ENCODE results near the gene SUPT5H.
A peak's percentile ranks its signal among the peaks of the same experiment; 100 is the strongest.

Gene SUPT5H

GRCh38 chr19:39412100-39412866, 33.1 kb upstream of the SUPT5H start, which contains the start of gene PLEKHG2:
TSS of gene PLEKHG2 (plus strand) at chr19:39412669. CDS start at chr19:39414087, 1,418 bp downstream.
- ATAC-seq (replicated peaks), result peak; percentile 60
- peaks cover 0 to 18% of the 10 kb centered on the region in 2 donors for H3K27me3 Mint-ChIP-seq
- peaks cover 81% of the 10 kb centered on the region for H3K36me3 Mint-ChIP-seq (ENCODE audit: insufficient read depth)
- peak within 1 kb of the TSS; percentile 87 to 99 for H3K4me3 Mint-ChIP-seq
- H3K27ac Mint-ChIP-seq, result peak within 1 kb of the TSS; percentile 100
- peaks cover 0 to 1% of the 10 kb centered on the region in 2 donors for H3K9me3 Mint-ChIP-seq
- H3K4me1 Mint-ChIP-seq (ENCODE audit: low read depth in 2 of 2), result peaks cover 47 to 54% of the 10 kb centered on the region in 2 donors
- DNase-seq, result peak; percentile 97 to 99 (median 98)

- ATAC-seq (replicated peaks), result no peak
- Mint-ChIP-seq H3K9me3 (peaks cover 0 to 1% of the 10 kb centered on the region in 2 donors), H3K27me3 (peaks cover 0 to 18% of the 10 kb centered on the region in 2 donors), H3K36me3 (ENCODE audit: insufficient read depth) (peaks cover 76% of the 10 kb centered on the region), H3K4me1 (ENCODE audit: low read depth in 2 of 2) (peaks cover 46 to 53% of the 10 kb centered on the region in 2 donors), H3K4me3 (peak overlapping the region; percentile 87 to 99), H3K27ac (peak overlapping the region; percentile 100)
- no peak for DNase-seq
These were observed 32.5 kb upstream of the SUPT5H start for GRCh38 chr19:39412867-39413271.

- Mint-ChIP-seq H3K9me3 (peaks cover 0 to 1% of the 10 kb centered on the region in 2 donors), H3K27ac (peak overlapping the region; percentile 80 to 100), H3K27me3 (peaks cover 0 to 13% of the 10 kb centered on the region in 2 donors), H3K4me1 (ENCODE audit: low read depth in 2 of 2) (peaks cover 40 to 49% of the 10 kb centered on the region in 2 donors), H3K4me3 (peak overlapping the region; percentile 87 to 99), H3K36me3 (ENCODE audit: insufficient read depth) (peaks cover 76% of the 10 kb centered on the region)
- DNase-seq, result no peak
- no peak for ATAC-seq (replicated peaks)
These were observed 32.0 kb upstream of the SUPT5H start for GRCh38 chr19:39413272-39413910.

GRCh38 chr19:39413911-39414608, 31.3 kb upstream of the SUPT5H start:
- DNase-seq, result no peak
- Mint-ChIP-seq H3K27me3 (peaks cover 0 to 6% of the 10 kb centered on the region in 2 donors), H3K36me3 (ENCODE audit: insufficient read depth) (peaks cover 72% of the 10 kb centered on the region), H3K27ac (peak overlapping the region; percentile 80 to 100), H3K4me1 (ENCODE audit: low read depth in 2 of 2) (peaks cover 34 to 43% of the 10 kb centered on the region in 2 donors), H3K4me3 (peak overlapping the region; percentile 87 to 99), H3K9me3 (peaks cover 0 to 1% of the 10 kb centered on the region in 2 donors)
- no peak for ATAC-seq (replicated peaks)

- DNase-seq (no peak), ATAC-seq (replicated peaks) (no peak)
- Mint-ChIP-seq H3K4me1 (ENCODE audit: low read depth in 2 of 2) (peaks cover 29 to 38% of the 10 kb centered on the region in 2 donors), H3K36me3 (ENCODE audit: insufficient read depth) (peaks cover 70% of the 10 kb centered on the region), H3K9me3 (peaks cover 0 to 1% of the 10 kb centered on the region in 2 donors), H3K27ac (peak overlapping the region in 1 of 2 donors; percentile 86), H3K4me3 (peak overlapping the region in 1 of 2 donors; percentile 4), H3K27me3 (peaks cover 0 to 6% of the 10 kb centered on the region in 2 donors)
These were observed 30.0 kb upstream of the SUPT5H start for GRCh38 chr19:39415111-39416046.

GRCh38 chr19:39416152-39417120, 28.9 kb upstream of the SUPT5H start:
- H3K9me3 Mint-ChIP-seq, result peaks cover 0 to 1% of the 10 kb centered on the region in 2 donors
- ATAC-seq (replicated peaks) (no peak), DNase-seq (no peak)
- H3K27ac Mint-ChIP-seq, result peak overlapping the region in 1 of 2 donors; percentile 86
- H3K4me3 Mint-ChIP-seq, result no peak overlapping the region
- peaks cover 19 to 27% of the 10 kb centered on the region in 2 donors for H3K4me1 Mint-ChIP-seq (ENCODE audit: low read depth in 2 of 2)
- peaks cover 0 to 6% of the 10 kb centered on the region in 2 donors for H3K27me3 Mint-ChIP-seq
- peaks cover 60% of the 10 kb centered on the region for H3K36me3 Mint-ChIP-seq (ENCODE audit: insufficient read depth)

GRCh38 chr19:39417463-39418181, 27.8 kb upstream of the SUPT5H start:
- Mint-ChIP-seq H3K27me3 (no peaks in the 10 kb centered on the region), H3K27ac (peak overlapping the region in 1 of 2 donors; percentile 79)

GRCh38 chr19:39419003-39419402, 26.4 kb upstream of the SUPT5H start:
- DNase-seq, result no peak

More at GRCh38 chr19:39417463-39418181, 27.8 kb upstream of the SUPT5H start:
- H3K9me3 Mint-ChIP-seq, result no peaks in the 10 kb centered on the region
- peaks cover 56% of the 10 kb centered on the region for H3K36me3 Mint-ChIP-seq (ENCODE audit: insufficient read depth)
- peaks cover 12 to 19% of the 10 kb centered on the region in 2 donors for H3K4me1 Mint-ChIP-seq (ENCODE audit: low read depth in 2 of 2)
- ATAC-seq (replicated peaks), result no peak
- no peak for DNase-seq
- no peak overlapping the region for H3K4me3 Mint-ChIP-seq

GRCh38 chr19:39420769-39421168, 24.6 kb upstream of the SUPT5H start:
- no peaks in the 10 kb centered on the region for H3K4me1 Mint-ChIP-seq (ENCODE audit: low read depth in 2 of 2)
- peaks cover 43% of the 10 kb centered on the region for H3K36me3 Mint-ChIP-seq (ENCODE audit: insufficient read depth)
- DNase-seq, result no peak
- H3K27ac Mint-ChIP-seq, result no peak overlapping the region
- no peaks in the 10 kb centered on the region for H3K27me3 Mint-ChIP-seq
- no peaks in the 10 kb centered on the region for H3K9me3 Mint-ChIP-seq
- ATAC-seq (replicated peaks), result no peak
- no peak overlapping the region for H3K4me3 Mint-ChIP-seq

More at GRCh38 chr19:39419003-39419402, 26.4 kb upstream of the SUPT5H start:
- Mint-ChIP-seq H3K4me1 (ENCODE audit: low read depth in 2 of 2) (peaks cover 8 to 12% of the 10 kb centered on the region in 2 donors), H3K4me3 (no peak overlapping the region), H3K9me3 (no peaks in the 10 kb centered on the region), H3K36me3 (ENCODE audit: insufficient read depth) (peaks cover 45% of the 10 kb centered on the region), H3K27ac (no peak overlapping the region), H3K27me3 (no peaks in the 10 kb centered on the region)
- no peak for ATAC-seq (replicated peaks)

GRCh38 chr19:39422020-39422419, 23.4 kb upstream of the SUPT5H start:
- no peak for ATAC-seq (replicated peaks)

More at GRCh38 chr19:39422020-39422419, 23.4 kb upstream of the SUPT5H start:
- no peaks in the 10 kb centered on the region for H3K9me3 Mint-ChIP-seq
- DNase-seq, result no peak
- peaks cover 41% of the 10 kb centered on the region for H3K36me3 Mint-ChIP-seq (ENCODE audit: insufficient read depth)
- H3K27me3 Mint-ChIP-seq, result no peaks in the 10 kb centered on the region
- no peak overlapping the region for H3K27ac Mint-ChIP-seq
- H3K4me3 Mint-ChIP-seq, result no peak overlapping the region
- peaks cover 0 to 6% of the 10 kb centered on the region in 2 donors for H3K4me1 Mint-ChIP-seq (ENCODE audit: low read depth in 2 of 2)

All from effector memory CD8-positive, alpha-beta T cell (primary cell).